ENCODE data around the gene HNRNPUL2.
"Not testable (repeated sequence)": the region's sequence is repeated elsewhere in the genome, so short reads cannot be mapped to it uniquely, and the experiment has no call there.

The HNRNPUL2 gene

DNA sequence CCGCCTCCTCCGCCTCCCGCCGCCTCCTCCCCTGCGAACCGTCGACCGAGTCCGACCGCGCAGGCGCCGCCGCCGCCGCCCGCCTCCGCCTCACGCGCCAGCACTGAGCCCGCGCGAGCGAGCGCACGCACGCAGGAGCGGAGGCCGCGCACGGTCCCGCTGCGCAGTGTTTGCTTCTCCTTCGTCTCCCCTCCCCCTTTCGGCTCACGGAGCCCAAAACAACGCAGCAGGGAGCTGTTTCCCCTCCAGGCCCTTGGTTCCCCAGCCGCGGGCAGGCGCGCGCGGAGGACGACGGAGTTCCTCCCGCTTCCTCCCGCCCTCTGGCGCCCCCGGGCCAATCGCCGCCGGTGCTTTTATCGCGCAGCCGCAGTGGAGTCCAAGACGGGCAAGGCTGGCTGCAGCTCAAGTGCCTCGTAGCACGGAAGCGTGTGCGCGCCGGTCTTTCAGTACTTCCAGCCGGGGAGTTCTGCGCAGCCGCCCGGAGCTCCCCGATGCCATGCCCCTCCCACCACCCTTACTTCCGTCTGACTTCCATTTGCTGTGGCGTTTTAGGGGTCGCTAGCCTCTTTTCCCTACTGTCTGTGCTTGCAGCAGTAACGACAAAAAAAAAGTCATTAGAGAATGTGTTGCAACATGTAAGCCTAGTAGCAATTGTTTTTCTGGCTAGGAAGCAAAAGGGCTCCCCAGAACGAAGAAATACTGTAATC is at the start of gene HNRNPUL2:
Gene HNRNPUL2, minus strand, starts transcription at position 293 of the 707 bp plus-strand sequence. CDS start 301 bp downstream, outside the sequence.
- in situ Hi-C loops (cut with MboI; ENCODE audit: low sequenced_read_pairs), result no loop called here

- in situ Hi-C loops (cut with MboI; ENCODE audit: low sequenced_read_pairs), result no loop called here
These were observed 48.4 kb upstream of the HNRNPUL2 start for GRCh38 chr11:62775646-62776045.

DNA sequence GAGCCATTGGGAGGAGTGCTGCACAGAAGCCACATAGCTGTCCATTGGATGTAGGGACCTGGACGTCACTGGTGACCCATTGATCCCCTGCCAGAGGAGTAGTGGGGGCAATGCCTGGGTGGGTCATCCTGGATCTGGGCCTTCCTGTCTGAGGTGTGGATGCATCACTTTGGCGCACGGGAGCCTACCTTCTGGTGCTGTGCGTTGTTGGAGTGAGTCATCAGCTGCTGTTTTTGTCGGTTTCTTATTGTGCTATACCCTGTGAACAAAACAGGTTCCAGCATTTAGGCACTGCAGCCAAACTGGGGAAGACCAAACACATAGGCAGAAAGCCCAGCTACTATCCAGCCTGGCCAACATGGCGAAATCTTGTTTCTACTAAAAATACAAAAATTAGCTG is 47.1 kb upstream of the HNRNPUL2 start:
- in situ Hi-C loops (cut with MboI; ENCODE audit: low sequenced_read_pairs), result no loop called here

DNA sequence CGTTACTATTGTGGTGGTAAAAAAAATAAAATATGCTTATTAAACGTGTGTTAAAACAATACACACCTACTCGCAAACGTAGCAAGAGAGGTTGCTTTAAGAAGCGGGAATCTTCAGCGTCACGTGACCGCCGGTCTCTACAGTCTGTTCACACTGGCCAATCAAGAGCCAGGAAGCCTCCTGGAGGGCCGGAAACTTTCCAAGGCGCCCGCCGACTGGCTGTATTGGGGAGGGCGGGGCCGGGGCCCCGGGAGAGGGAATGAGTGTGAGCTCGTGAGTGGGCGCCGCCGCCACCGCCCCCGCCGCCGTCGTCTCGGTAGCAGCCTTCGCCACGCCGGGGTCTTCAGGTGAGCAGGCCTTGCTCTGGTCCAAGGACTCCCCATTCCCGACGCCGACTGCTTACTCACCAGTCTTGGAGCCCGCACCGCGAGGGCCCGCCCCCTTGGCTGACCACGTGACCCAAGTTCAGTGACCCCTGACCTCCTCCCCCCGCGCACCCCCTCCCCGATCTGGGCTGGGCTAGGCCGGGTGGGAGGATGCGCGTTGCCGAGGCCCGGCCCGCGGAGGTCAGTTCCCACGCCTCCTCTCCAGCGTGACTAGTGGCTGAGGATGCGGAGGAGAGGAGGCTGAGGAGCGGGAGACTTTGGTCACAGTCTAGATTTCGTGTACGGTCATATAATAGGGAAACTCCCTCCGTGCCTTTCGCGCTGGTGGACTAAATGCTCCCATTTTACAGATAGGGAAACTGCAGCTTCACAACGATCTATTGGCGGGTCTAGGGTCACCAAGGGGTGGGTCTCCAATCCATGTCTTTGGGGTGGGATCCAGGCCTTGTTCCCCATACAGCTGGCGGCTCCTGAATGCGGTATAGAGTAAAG is 44.1 kb upstream of the HNRNPUL2 start, which contains the start of gene TAF6L:
Gene TAF6L, plus strand, starts transcription at position 253 of the 878 bp plus-strand sequence. CDS start 4,388 bp downstream, outside the sequence.
- in situ Hi-C loops (cut with MboI; ENCODE audit: low sequenced_read_pairs), result no loop called here

DNA sequence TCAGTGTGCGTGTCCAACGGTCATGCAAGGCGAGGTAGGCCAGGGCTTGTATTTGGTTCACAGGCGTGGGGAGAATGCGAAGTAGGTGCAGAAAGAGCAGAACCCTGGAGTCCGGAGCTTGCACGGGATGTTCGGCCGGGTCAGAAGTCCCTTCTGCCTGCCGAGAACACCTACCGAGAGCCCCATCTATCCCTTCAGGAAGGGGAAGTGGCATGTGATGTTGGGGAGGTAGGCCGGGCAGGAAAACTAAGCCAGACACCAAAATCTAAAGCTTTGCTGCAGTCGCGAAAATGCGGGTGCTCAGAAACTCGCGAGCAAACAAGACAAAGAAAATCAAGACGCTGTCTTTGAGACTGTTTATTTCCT is 43.5 kb upstream of the HNRNPUL2 start:
- in situ Hi-C loops (cut with MboI; ENCODE audit: low sequenced_read_pairs), result no loop called here

DNA sequence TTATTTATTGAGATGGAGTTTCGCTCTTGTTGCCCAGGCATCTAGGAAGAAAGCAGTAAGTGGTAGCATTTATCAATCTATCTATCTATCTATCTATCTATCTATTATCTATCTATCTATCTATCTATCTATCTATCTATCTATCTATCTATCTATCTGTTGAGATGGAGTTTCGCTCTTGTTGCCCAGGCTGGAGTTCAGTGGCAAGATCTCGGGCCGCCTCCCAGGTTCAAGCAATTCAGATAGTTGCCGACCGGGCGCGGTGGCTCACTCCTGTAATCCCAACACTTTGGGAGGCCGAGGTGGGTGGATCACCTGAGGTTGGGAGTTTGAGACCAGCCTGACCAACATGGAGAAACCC is 33.6 kb upstream of the HNRNPUL2 start:
- in situ Hi-C loops (cut with MboI; ENCODE audit: low sequenced_read_pairs), result not testable (repeated sequence)

GRCh38 chr11:62757846-62758788 is 30.9 kb upstream of the HNRNPUL2 start:
- in situ Hi-C loops (cut with MboI; ENCODE audit: low sequenced_read_pairs), result no loop called here

- in situ Hi-C loops (cut with MboI; ENCODE audit: low sequenced_read_pairs), result no loop called here
These were observed 27.9 kb upstream of the HNRNPUL2 start for GRCh38 chr11:62755086-62755615.

- in situ Hi-C loops (cut with MboI; ENCODE audit: low sequenced_read_pairs), result no loop called here
These were observed 26.7 kb upstream of the HNRNPUL2 start, which contains the start of gene ZBTB3 for GRCh38 chr11:62753736-62754603. ZBTB3 (minus strand) TSS chr11:62754160; CDS start chr11:62753664, 496 bp downstream.

- in situ Hi-C loops (cut with MboI; ENCODE audit: low sequenced_read_pairs), result no loop called here
These were observed 25.9 kb upstream of the HNRNPUL2 start for GRCh38 chr11:62752994-62753735.

DNA sequence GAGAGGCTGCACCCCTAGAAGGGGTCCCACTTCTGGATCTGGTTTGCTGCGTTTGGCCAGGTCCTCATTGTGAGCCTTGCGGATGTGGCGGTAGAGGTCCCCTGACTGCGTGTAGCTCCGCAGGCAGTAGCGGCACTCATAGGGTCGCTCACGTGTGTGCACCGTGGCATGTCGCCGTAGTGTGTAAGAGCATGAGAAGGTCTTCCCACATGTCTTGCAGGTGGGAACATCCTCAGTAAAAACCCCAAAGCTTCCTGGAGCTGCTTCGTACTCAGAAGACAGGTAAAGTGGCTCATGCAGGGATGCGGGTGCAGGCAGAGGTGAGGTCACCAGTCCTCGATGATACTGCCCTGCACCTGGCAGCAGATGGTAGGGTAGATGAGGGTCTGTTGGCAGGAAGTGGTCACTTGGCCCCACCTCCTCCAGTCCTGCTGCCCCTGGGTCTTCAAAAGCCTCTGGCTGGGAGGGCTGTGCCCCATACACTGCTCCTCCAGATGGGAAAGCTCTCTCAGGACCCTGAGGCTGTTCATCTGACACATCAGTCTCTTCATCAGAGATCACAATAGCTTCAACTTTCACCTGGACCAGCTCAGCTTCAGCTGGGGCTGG is 25.0 kb upstream of the HNRNPUL2 start:
- in situ Hi-C loops (cut with MboI; ENCODE audit: low sequenced_read_pairs), result no loop called here

- in situ Hi-C loops (cut with MboI; ENCODE audit: low sequenced_read_pairs), result not testable (repeated sequence)
These were observed 22.7 kb upstream of the HNRNPUL2 start for GRCh38 chr11:62749931-62750330.

DNA sequence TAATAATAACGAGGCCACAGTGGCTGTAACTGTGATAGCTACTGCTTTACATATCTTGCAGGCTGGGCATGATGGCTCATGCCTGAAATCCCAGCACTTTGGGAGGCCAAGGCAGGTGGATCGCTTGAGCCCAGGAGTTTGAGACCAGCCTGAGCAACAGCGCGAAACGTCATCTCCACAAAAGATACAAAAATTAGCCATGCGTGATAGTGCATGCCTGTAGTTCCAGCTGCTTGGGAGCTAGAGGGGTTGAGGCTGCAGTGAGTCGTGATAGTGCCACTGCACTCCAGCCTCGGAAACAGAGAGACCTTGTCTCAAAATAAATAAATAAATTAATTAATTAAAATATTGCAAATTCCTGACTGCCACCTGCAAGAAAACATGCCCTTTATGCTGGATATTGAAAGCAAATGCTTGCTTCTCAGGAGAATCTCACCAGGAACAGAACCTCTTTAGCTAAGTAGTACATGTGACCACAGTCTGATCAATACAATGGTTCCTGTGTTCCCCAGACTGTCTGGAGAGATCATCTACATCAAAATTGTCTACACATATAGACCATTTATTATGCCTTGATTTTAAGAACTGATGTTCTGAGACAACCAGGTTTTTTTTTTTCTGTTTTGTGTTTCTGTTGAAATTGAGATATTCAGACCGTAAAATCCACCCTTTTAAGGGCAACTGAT is 20.4 kb upstream of the HNRNPUL2 start:
- in situ Hi-C loops (cut with MboI; ENCODE audit: low sequenced_read_pairs), result no loop called here

DNA sequence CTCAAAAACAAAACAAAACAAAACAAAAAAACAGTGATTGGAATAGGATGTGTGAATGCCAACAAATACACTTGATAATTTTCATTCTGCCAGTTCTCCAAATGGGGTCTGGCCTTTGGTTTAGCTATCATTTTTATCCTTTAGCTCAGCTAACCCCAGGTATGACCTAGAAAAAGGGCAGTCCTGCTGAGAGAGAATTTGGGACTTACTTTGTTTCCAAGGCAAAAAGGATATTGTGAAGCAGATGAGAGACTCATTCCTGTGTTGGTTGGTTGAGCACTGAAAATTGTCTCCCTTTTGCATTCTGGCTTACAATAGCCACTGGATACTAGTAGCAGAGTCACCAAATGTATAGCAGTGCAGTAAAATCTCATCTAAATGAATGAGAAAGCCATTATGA is 9.9 kb upstream of the HNRNPUL2 start:
- in situ Hi-C loops (cut with MboI; ENCODE audit: low sequenced_read_pairs), result no loop called here

- in situ Hi-C loops (cut with MboI; ENCODE audit: low sequenced_read_pairs), result no loop called here
These were observed 5.6 kb upstream of the HNRNPUL2 start for GRCh38 chr11:62732830-62733229.

- in situ Hi-C loops (cut with MboI; ENCODE audit: low sequenced_read_pairs), result not testable (repeated sequence)
These were observed 2.8 kb upstream of the HNRNPUL2 start for GRCh38 chr11:62730076-62730475.

DNA sequence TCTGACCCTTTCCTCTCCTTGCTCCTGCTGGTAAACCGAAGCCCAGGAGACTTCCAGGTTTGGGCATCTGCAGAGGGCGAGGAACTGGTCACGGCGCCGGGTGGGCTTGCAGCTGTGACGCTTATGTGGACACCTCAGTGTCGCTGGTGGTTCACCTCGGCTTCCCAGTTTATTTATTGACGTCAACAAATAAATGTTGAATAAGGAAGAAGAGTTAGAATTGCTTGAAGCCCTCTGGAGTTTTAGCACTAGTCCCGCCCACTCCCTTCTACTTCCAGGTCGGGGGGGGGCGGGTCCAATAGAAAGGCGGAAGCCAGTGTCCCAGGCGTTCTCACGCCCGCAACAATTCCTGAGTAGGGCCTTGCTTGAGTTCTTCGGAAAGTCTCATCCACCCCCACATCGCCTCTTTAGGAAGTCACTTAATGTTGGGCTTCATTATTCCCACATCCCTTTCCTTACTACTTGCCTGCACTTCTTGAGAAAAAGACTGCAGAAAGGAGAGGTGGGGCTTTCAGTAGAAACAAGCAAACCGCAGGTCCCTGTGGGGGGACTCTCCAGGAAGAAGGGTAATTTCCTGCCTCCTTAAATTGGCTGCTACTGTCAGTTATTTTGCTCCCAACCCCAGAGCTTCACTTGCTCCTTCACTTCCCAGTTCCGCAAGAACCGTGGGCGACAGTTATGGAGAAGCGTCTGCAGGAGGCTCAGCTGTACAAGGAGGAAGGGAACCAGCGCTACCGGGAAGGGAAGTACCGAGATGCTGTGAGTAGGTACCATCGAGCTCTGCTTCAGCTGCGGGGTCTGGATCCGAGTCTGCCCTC is 1.1 kb upstream of the HNRNPUL2 start, which contains the start of gene TTC9C:
Gene TTC9C, plus strand, starts transcription at position 316 of the 818 bp plus-strand sequence. Its CDS starts 363 bp downstream, at position 679.
- in situ Hi-C loops (cut with MboI; ENCODE audit: low sequenced_read_pairs), result no loop called here

Measured in HL-60/S4 (cell line).